Left cardiac atrium (tissue), 4 donors: Measurements from ENCODE around the gene RPUSD1. TPM values are rescaled to one million over a fixed set of nuclear protein-coding genes. Genes with fewer than 3 reads are reported as not detected.
"Not testable (repeated sequence)": the region's sequence is repeated elsewhere in the genome, so short reads cannot be mapped to it uniquely, and the experiment has no call there.

Source experiments
- ATAC-seq, 2 donors: fragments of 200-7000 bp; cut with Tn5 transposase; one replicate each; pipeline ENCODE4 v1.9.1; 2020; ENCODE audit warnings: mild to moderate bottlenecking in 2 of 2, moderate library complexity in 2 of 2
- DNase-seq: peaks from one replicate; pipeline ENCODE4 v3.0.0-alpha.2; 2020
- intact Hi-C, 2 donors: fragments of 100-400 bp; cut with DNase I; formaldehyde crosslinking; loops; one replicate each; pipeline versions ENCODE4 v1.14.1 to v1.15.1; 2022 to 2023
- total RNA-seq, 2 donors: library from RNA; stranded (reverse); fragmentation: NEBNext Ultra II Directional; extraction: Animal tissue kit (Norgen Biotek cat#: 25700); gene quantifications; one replicate each; pipeline ENCODE4 v1.2.1, GENCODE V29; 2021
- donor health status: DM: no; HTN: yes; CAD: no.
- donor health status: DM: no; HTN: yes; CAD: no; lungs with severe emphysema.
- donor health status: DM: yes; HTN: yes; CAD: no.
- donor health status: Dilated cardiomyopathy.

Gene RPUSD1
- total RNA-seq, 2 donors from 2014 or later: 11.1 to 11.4 TPM

DNA sequence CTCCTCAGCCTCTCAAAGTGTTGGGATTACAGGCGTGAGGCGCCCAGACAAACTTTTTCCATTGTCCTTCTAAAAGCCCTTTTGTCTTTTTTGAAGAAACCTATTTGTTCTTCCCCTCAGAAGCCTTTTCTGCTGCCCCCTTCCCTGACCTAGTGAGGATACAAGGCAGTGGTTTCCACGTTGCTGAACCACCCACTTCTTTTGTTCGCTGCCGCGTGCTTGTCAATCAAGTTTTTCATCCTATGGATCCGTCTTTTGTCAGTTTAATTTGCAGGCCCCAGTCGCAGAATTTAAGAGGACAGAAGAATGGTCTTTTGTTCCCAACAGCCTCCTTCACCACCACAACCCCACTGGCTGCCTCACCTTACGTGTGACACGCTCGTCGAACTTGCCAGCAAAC, 32.6 kb upstream of the RPUSD1 start:
- no peak for ATAC-seq
- no peak for DNase-seq
- intact Hi-C loops: no loop called here

DNA sequence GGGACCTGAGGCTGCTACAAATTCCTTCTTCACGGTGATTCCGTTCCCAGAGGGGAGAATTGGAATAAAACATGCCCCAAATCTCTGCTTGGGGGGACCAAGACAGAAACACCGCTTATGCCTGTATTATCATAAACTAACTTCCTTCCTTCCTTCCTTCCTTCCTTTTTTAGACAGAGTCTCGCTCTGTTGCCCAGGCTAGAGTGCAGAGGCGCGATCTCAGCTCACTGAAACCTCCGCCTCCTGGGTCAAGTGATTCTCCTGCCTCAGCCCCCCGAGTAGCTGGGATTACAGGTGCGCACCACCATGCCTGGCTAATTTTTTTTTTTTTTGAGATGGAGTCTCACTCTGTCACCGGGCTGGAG, 31.8 kb upstream of the RPUSD1 start:
- DNase-seq, ATAC-seq, intact Hi-C loops: not testable (repeated sequence)

DNA sequence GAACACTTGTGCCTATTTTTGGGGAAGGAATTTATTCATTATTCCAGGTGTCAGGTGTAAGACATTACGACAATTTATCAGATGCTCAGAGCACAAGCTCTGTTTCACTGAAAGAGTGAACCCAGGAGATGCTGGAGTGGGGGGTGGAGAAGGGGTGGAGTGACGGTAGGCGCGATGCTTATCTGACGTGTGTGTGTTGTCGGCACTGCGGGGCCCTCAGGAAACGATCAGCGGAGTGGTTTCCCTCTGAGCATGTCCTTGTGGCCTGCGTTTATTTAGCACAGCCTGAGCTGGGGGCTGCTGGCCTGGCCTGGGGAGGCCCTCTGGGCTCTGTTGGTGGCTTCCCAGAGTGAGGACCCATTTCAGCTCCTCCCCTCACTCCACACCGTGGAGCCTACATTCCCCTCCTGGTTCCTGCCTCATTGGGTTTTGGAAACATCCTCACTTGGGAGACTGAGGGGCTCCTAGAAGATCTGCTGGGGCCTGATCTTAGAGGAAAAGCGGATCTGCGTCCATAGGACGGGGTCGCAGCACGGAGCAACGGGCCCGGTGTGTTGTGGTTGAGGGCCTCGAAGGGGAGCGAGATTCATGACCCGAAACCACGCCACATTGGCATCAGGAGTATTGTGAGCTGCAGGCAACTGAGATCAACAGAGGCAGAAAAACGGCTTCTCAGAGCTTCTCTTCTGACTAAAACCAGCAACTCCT, 31.3 kb upstream of the RPUSD1 start:
- ATAC-seq (no peak), DNase-seq (no peak)
- intact Hi-C loops: loop anchor here in 1 of 2 donors (5.0 kb wide), 1 partner anchor 233 kb away; no protein-coding TSS in a partner anchor

DNA sequence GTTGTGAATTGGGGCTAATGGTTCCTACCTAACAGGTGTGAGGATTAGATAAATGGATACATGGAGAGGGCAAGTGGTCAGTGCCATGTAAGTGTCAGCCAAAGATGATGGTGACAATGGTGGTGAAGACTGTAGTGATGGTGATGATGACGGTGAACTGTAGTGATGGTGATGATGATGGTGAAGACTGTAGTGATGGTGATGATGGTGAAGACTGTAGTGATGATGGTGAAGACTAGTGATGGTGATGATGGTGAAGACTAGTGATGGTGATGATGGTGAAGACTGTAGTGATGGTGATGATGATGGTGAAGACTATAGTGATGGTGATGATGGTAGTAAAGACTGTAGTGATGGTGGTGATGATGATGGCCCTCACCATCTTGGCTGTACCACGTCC, 30.4 kb upstream of the RPUSD1 start:
- intact Hi-C loops: loop anchor here in 1 of 2 donors (5.0 kb wide), 1 partner anchor 234 kb away; no protein-coding TSS in a partner anchor
- ATAC-seq (no peak), DNase-seq (no peak)

DNA sequence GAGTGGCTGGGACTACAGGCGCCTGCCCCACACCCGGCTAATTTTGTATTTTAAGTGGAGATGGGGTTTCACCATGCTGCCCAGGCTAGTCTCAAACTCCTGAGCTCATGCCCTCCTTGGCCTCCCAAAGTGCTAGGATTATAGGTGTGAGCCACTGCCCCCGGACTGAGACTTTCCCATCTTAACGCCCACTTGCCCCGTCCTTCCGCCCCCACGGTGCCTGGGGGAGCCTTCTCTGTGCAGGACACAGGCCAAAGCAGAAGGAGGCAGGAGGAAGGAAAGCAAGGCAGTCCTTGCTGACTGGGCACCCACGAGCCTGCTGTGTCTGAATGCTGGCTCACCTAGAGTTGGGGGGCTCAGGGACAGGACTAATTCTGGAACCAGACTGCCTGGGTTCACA, 30.0 kb upstream of the RPUSD1 start:
- ATAC-seq: no peak
- DNase-seq: no peak
- intact Hi-C loops: loop anchor here in 1 of 2 donors (5.0 kb wide), 1 partner anchor 234 kb away; no protein-coding TSS in a partner anchor

DNA sequence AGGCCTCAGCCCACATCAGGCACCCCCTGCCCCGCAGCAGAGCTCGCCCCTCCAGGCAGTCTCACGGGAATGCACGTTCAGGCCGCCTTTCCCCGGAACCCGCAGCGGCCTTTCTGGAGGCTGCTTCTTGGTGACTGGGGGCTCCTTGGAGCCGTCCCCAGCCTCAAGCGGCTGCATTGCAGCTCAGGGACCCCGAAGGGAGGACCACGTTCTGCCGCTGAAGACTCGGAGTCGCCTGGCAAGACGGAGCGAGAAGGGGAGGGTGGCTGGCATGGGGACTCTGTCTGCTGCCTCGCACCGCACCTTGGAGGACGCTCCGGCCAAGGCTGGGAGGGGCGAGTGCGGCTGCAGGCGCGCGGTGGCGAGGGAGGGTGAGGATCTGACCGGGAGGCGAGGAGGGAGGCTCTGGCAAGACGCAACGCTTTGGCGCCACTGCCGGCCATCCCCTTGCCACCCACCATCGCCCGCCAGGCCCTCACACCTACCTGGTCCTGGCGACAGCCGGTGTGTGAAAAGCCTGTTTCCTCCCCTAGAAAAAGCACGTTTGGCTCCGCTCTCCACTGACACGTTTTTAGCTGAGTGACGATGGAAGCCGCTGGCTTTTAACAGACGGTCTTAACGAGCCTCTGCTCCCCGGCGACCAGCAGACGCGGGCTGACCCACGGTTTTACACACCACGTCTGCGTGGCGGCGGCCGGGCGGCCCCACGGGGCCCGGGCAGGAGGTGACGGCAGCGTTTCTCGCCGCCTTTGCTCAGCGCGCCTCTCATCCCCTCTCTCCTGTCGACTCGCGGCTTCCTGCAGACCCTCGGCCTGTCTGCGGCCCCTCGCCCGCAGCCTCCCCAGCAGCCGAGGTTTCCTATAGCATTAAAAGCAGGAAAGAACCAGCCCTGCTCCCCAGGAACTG, 29.1 kb upstream of the RPUSD1 start:
- intact Hi-C loops: loop anchor here in 1 of 2 donors (5.0 kb wide), 1 partner anchor 235 kb away; no protein-coding TSS in a partner anchor
- no peak for DNase-seq
- ATAC-seq: no peak

DNA sequence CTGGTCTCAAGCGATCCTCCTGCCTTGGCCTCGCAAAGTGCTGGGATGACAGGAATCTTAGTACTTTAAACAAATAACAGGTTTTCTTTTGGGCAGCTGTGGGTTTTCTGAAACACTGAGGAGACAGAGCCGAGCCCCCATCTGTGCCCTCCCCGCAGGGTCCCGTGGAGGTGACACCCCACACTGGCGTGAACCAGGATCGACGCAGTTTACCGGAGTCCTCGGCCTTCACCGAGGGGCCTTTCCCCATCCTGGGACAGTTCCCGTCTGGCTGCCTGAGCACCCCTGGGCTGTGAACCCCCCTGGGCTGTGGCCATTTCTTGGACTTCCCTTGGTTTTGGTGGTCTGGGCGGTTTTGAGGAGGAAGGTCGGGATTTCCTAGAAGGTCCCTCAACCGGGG, 27.7 kb upstream of the RPUSD1 start:
- intact Hi-C loops: loop anchor here (2.0 to 5.0 kb wide), 2 partner anchors 236 to 239 kb away; no protein-coding TSS in a partner anchor
- no peak for DNase-seq
- no peak for ATAC-seq

DNA sequence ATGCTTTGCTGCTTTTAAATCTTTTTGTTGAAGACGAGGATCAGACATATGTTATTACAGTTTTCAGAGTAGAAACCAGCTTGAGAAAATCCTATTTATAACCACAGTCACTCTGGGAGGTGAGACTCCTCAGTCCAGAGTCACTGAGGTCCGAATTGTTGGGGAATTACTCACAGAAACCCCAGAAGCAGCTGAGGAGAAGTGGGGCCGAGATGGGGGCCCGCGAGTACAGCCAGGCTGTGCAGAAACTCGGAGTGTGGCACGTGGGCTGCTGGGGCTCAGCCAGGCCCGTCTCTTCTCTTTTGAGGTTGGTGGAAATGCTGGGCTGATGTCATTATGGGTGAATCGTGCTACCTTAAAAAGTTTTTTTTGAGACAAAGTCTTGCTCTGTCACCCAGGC, 26.8 kb upstream of the RPUSD1 start:
- no peak for DNase-seq
- intact Hi-C loops: loop anchor here (2.0 to 5.0 kb wide), 2 partner anchors 237 to 240 kb away; no protein-coding TSS in a partner anchor
- no peak for ATAC-seq

DNA sequence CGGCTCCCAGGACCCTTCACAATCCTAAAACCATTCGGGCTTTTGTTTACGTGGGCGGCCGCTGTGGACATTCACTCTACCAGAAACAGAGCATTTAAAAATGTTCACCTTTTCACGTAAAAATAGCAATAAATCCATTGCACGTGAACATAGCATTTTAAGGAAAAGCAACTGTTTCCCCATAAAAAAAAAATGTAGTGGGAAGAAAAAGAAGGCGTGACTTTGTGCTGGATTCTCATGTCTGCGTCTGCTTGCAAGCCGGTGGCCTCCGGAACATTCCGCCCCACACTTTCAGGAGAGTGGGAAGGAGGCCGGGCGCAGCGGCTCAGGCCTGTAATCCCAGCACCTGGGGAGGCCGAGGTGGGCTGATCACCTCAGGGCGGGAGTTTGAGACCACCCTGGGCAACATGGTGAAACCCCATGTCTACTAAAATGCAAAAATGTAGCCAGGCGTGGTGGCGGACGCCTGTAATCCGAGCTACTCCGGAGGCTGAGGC, 25.8 kb upstream of the RPUSD1 start:
- intact Hi-C loops: loop anchor here in 1 of 2 donors (2.0 kb wide), 1 partner anchor 241 kb away; no protein-coding TSS in a partner anchor
- DNase-seq: no peak
- ATAC-seq: no peak

DNA sequence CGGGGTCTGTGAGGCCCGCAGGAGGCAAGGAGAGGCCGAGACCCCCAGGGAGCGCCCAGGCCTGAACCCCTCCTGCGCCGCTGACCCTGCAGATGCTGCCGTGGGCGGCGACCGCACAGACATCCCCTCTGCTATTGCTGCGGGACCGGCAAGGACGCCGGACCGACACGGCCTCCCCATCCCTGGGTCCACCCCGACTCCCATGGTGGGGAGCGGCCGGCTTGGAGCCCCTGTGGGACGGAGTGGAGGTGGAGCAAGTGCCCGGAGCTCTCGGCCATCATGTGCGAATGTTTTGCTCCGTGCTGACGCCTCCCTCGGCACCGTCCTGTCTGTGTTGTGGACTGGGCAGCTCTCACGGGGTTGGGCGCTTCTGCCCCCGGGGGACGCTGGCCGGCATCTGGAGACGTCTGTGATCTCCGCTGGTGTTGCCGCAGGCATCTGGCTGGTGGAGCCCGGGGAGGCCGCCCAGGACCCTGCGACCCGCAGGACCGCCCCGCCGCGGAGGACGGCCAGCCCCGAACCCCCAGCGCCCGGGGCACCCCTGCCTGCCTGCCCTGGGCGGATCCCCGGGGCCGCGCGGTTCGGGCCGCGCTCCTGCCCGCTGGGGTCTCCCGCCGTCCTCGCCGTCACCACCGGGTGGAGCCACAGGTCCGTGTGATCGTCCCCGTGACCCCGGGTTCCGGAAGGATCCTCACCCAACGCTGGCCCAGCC, 25.2 kb upstream of the RPUSD1 start:
- ATAC-seq (peak; percentile 84 to 88), DNase-seq (peak; percentile 58)
- intact Hi-C loops: no loop called here

DNA sequence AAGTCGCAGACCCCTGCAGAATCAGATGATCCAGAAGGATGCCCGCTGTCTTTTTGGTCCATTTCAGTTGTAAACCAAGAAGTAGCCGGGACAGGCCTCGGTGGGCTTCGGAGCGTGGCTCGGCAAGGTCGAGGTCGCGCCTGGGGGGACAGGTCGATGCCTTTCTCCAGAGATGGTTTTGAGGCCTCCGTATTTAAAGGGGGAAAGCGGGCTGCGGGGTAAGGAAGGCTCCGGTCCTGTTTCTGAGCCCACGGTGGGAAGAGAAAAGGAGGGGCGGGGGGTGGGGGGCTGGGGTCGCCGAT, 19.9 kb upstream of the RPUSD1 start:
- intact Hi-C loops: loop anchor here in 1 of 2 donors (5.0 kb wide), 1 partner anchor 249 kb away; no protein-coding TSS in a partner anchor
- DNase-seq: no peak
- no peak for ATAC-seq

DNA sequence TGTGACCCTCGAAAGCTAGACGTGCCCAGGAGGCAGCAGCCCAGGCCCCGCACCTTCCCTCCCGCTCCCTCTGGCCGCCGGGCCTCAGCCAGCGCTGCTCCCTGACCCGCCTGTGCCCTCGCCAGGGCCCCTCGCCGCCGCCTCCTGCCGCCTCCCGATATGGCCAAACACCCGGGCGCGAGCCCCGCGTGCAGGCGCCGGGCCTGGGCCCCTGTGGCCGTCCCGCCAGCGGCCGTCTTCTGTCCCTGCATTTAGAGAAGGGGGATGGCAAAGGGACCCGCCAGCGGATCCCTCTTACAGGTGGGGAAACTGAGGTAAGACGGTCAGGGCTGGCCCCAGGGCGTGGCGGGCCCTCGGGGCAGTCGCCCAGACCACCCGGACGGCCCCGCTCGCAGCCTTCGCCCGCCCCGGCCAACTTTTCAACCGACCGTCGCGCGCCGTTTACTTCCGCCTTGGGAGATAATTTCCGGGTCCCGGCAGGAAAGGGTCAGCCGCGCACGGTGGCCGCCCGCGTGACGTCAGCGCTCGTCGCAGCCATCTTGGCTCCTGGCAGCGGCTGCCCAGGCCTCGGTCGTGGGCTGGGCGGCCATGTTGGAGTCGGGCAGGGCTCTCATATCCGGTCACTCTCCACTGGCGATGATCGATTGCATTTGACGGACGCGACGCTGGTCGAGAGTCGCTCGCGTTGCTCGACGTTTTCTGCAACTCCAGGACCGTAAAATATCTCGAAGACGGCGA, 19.3 kb upstream of the RPUSD1 start:
- peak; percentile 95 for DNase-seq

DNA sequence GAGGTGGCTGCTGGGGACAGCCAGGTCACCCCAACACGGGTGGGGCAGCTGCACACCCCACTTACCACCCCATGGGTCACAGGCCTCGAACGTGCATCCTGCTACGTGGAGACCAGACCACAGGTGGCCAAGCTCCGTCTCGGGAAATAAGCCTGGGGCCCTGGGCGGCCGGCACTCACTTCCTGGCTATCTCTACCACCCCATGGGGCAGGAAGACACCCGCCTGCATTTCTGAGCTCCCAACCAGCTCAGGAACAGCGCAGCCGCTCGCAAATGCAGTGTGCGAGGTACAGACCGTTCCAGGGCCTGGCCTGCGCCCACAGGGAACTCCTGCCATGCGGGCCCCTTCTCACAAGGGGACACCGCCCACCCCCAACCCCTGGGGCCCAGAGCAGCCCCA, 17.3 kb upstream of the RPUSD1 start:
- ATAC-seq: no peak
- intact Hi-C loops: loop anchor here in 1 of 2 donors (5.0 kb wide), 1 partner anchor 252 kb away; no protein-coding TSS in a partner anchor
- no peak for DNase-seq

More for the DNA sequence above, 19.3 kb upstream of the RPUSD1 start:
- intact Hi-C loops: loop anchor here in 1 of 2 donors (5.0 kb wide), 1 partner anchor 250 kb away; no protein-coding TSS in a partner anchor
- ATAC-seq: peak; percentile 99

DNA sequence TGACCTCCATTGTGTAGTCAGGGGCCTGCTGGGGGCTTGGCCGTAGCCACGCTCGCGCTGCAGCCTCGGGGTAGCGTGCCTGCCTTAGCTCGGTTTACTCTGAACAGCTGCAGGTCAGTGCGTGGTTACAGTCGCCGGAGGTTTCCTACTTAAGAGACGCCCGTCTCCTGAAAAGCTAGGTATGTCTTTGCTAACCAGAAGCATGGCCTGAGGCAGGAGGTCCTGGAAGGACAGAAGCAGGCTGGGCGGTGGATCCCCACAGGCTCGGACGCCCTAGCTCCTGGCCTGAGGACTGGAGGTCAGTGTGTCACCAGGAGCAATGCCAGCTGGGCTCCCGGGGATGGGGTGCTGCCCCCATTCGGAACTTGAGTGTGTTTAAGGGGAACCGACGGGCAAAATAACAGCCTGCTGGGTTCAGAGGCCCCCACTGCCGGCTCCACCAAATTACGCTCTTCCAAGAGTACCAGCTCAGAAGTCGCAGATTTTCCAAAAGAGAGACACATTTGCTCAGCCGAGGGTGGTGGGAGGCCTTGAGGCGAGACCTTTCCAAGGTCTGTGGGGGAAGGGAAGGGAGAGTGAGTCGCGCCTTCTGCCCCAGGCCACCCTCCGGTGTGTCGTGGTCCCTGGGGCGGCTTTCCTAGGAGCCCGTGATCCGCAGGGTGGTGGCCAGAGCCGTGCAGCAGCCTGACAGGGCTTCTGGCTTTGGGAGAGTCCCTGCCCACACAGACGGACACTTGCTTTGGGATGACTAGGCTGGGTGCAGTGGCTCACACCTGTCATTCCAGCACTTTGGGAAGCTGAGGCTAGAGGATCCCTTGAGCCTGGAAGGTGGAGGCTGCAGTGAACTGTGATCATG, 16.2 kb upstream of the RPUSD1 start:
- intact Hi-C loops: loop anchor here in 1 of 2 donors (5.0 kb wide), 1 partner anchor 253 kb away; no protein-coding TSS in a partner anchor
- DNase-seq (no peak), ATAC-seq (no peak)

DNA sequence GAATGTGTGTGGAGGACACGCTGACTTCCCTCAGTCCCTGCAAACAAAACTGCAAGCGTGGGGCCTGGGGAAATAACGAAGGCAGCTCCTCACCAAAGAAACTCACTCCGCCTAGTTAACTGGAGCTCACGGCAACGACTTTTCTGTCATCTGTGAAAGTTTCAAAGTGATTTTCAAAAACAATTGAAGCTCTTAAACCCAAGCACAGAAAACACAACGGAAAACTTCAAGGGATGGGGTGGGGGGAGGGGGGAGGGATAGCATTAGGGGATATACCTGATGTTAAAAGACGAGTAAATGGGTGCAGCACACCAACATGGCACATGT, 15.5 kb upstream of the RPUSD1 start:
- intact Hi-C loops: no loop called here
- no peak for ATAC-seq

DNA sequence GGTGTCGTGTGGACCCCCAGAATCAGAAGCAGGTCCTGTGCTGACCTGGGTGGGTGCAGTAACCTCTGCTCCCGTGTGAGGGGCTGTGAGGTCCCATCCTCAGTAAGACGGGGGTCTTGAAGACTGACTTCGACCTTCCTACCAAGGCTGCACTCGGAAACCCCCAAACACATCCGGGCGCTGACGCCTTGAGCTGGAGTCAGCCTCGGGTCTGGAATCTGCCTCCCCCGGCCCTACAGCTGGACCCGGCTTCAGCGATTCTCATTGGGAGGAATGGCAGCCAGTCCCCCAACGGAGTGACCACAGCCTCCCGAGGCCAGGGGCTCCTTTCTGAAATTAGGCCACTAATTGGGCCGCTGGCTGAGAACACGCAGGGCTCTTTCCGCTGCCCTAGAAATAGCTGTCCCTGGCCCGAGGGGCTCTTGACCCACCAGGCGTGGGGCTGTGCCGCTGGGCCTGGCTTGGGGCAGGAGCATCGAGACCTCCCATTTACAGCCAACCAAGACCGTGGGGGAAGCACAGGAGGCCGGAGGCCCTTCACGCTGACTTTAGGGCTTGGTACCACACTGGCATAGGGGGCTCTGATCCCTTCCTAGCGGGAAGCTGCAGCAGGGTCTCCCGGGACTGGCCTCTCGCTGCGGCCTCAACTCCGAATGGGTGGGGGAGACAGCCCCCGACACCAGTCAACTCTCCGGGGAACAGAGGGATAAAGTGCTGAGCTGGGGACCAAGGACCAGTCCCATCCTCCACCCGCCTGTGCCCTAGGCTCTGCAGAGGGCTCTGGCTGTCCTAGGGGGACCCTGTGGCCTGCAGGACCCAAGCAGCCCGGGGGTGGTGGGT, 15.0 kb upstream of the RPUSD1 start:
- intact Hi-C loops: no loop called here
- no peak for ATAC-seq
- DNase-seq: no peak

More for the DNA sequence above, 15.5 kb upstream of the RPUSD1 start:
- DNase-seq: no peak

DNA sequence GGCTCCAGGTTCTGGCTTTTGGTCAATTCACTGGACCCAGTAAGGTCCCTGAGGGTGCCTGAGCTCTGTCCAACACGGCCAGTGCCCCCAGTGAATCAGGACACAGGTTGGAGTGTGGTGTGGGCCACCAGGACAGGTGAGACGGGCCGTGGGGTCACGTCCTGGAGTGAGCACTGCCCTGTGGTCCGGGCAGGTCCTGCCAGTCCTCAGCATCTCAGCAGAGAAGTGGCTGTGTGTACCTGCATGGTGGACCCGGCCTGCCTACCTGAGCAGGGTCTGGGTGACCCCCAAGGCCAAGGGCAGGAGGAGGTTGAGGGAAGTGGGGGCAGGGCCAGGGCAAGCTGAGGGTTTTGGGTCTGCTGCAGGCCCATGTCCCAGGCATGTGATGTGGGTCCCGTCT, 14.3 kb upstream of the RPUSD1 start:
- intact Hi-C loops: no loop called here
- ATAC-seq: no peak
- DNase-seq: no peak
